Endothelial cell of umbilical vein (primary cell): ENCODE data around the gene MAP3K14.

Experiments used
- EZH2 ChIP-seq: IDR thresholded peaks from 2 replicates; pipeline ENCODE4 v1.6.1; 2012; ENCODE audit warnings: borderline replicate concordance, low read depth, mild to moderate bottlenecking, moderate library complexity, low read length, inconsistent platforms; ENCODE audit not compliant: severe bottlenecking
- FOS ChIP-seq: IDR thresholded peaks from 2 replicates; pipeline ENCODE4 v1.6.1; 2011; ENCODE audit warnings: mild to moderate bottlenecking, low read length, moderate library complexity, borderline replicate concordance; ENCODE audit not compliant: insufficient read depth
- GATA2 ChIP-seq: IDR thresholded peaks from 2 replicates; pipeline ENCODE4 v1.7.0; 2011; ENCODE audit warnings: low read depth, mild to moderate bottlenecking, moderate library complexity, mixed read lengths, low read length; ENCODE audit not compliant: insufficient read length, insufficient read depth
- MYC ChIP-seq: IDR thresholded peaks from one replicate; pipeline ENCODE4 v1.6.1; 2011; ENCODE audit warnings: mild to moderate bottlenecking, low read depth, low read length
- POLR2A ChIP-seq: IDR thresholded peaks from 2 replicates; pipeline ENCODE4 v1.6.1; 2012; ENCODE audit warnings: low read depth, mild to moderate bottlenecking, control low read depth, low read length
- POLR2AphosphoS5 ChIP-seq: IDR thresholded peaks from 2 replicates; pipeline ENCODE4 v1.6.1; 2012; ENCODE audit warnings: low read depth, mild to moderate bottlenecking, control low read depth, low read length, moderate library complexity; ENCODE audit not compliant: insufficient read depth
- TF ChIP-seq, protein P1 (sequence below), 2 donors: IDR thresholded peaks; 1 replicate in 1 of 2; 2 replicates in 1 of 2; pipeline ENCODE4 v1.5.1; 2011; ENCODE audit warnings: low read length in 2 of 2, mild to moderate bottlenecking in 2 of 2, moderate library complexity in 2 of 2, control low read depth in 1 of 2, inconsistent platforms in 1 of 2, low read depth in 1 of 2; ENCODE audit not compliant: insufficient read depth in 1 of 2; ENCODE audit errors: extremely low read depth in 1 of 2

DNA sequence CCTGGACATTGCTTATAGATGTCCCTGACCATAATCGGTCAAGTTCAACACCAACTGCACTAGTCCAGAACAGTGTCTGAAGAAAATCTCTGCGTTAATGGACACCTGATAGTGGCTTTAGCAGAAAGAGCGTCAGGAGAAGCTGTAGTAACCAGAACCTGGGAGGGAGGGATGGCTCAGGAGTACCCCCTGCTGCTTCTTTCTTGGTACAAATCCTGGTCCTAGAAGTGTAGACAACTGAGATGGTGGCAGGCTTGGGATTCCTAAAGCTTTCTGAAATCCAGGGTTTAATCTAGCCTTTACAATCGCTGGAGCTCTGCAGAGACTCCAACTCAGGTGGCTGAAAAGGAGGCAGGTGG lies 5.4 kb downstream of the MAP3K14 start:
- TF ChIP-seq, protein P1, sequence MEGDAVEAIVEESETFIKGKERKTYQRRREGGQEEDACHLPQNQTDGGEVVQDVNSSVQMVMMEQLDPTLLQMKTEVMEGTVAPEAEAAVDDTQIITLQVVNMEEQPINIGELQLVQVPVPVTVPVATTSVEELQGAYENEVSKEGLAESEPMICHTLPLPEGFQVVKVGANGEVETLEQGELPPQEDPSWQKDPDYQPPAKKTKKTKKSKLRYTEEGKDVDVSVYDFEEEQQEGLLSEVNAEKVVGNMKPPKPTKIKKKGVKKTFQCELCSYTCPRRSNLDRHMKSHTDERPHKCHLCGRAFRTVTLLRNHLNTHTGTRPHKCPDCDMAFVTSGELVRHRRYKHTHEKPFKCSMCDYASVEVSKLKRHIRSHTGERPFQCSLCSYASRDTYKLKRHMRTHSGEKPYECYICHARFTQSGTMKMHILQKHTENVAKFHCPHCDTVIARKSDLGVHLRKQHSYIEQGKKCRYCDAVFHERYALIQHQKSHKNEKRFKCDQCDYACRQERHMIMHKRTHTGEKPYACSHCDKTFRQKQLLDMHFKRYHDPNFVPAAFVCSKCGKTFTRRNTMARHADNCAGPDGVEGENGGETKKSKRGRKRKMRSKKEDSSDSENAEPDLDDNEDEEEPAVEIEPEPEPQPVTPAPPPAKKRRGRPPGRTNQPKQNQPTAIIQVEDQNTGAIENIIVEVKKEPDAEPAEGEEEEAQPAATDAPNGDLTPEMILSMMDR (IDR thresholded peaks at IDR 0.05; ENCODE audit: extremely low read depth in 1 of 2, insufficient read depth in 1 of 2, low read depth in 1 of 2, low read length in 2 of 2), result no peak
- TF ChIP-seq POLR2AphosphoS5 (no peak), POLR2A (no peak), FOS (no peak), GATA2 (no peak), EZH2 (no peak), MYC (no peak)
